Stimulated activated CD4-positive, alpha-beta T cell treated with anti-CD3 and anti-CD28 coated beads, Interleukin-1b, Interleukin-23, amount 100 ng/mL, for 48 hours (primary cell): ENCODE measurements around the gene CHRNE.
"Not testable (repeated sequence)": the region's sequence is repeated elsewhere in the genome, so short reads cannot be mapped to it uniquely, and the experiment has no call there.

Experiments
- DNase-seq: peaks from one replicate; pipeline ENCODE4 v3.0.0-alpha.2; 2020

The CHRNE gene

GRCh38 chr17:4881761-4882555, 20.9 kb downstream of the CHRNE start:
- DNase-seq = peak; percentile 49

DNA sequence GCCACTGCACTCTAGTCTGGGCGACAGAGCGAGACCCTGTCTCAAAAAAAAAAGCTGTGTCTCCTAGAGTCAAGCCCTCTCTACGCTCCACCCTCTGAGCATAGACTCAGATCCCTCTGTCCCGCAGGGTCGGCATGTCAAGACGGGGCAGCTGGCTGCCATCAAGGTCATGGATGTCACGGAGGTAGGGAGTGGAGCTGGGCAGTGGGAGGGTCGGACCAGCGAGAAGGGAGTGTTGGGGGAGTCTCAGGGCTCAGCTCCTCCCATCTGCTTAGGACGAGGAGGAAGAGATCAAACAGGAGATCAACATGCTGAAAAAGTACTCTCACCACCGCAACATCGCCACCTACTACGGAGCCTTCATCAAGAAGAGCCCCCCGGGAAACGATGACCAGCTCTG, 22.0 kb downstream of the CHRNE start:
- no peak for DNase-seq

DNA sequence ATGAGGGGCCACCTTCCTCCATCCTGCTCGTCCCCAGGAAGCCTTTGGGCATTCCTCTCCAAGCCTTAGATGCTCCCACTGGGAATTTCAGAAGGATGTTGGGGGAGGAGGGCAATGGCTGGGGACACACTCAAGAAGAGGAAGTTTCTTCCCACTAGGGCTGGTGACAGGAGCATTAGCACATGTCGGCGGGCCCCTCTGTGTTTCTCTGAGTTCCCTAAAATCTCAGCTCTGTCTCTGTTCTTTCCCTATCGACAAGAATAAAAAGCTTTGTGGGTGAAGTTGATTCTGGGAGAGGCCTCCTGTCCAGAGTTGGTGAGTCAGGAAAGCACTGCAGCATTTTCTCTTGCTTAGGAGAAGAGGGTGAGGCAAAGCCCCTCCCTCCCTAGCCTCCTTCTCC, 23.3 kb downstream of the CHRNE start:
- no peak for DNase-seq

DNA sequence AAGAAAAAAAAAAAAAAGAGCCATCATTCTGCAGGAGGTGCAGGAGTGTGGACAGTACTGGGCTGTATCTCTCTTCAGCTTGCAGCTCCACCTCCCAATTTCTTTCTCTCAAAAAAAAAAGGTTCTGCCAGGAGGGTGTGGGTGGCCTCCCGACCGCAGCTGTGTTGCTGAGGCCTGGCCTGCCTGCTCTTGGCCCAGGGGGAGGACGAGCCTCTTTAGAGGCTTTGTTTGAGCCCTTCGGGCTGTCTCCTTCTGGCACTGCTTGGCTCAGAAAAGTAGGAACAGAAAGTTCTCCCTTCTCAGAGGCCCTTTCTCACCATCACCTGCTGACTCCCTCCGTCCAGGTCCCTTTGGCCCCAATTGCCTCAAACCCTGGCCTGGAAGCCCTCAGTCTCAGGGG, 25.8 kb downstream of the CHRNE start:
- DNase-seq = no peak

GRCh38 chr17:4872786-4873185, 30.1 kb downstream of the CHRNE start:
- DNase-seq = no peak

DNA sequence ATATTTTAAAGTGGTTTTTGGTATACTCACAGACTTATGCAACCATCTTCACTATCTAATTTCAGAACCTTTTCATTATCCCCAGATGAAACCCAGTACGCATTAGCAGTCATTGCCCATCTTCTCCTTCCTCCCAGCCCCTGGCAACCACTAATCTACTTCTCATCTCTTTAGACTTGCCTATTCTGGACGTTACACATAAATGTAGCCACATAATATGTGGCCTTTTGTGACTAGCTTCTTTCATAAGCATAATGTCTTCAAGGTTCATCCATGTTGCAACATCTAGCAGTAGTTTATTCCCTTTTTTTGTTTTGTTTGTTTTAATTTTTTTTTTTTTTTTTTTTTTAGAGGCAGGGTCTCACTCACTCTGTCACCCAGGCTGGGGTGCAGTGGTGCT, 32.0 kb downstream of the CHRNE start:
- DNase-seq = no peak

DNA sequence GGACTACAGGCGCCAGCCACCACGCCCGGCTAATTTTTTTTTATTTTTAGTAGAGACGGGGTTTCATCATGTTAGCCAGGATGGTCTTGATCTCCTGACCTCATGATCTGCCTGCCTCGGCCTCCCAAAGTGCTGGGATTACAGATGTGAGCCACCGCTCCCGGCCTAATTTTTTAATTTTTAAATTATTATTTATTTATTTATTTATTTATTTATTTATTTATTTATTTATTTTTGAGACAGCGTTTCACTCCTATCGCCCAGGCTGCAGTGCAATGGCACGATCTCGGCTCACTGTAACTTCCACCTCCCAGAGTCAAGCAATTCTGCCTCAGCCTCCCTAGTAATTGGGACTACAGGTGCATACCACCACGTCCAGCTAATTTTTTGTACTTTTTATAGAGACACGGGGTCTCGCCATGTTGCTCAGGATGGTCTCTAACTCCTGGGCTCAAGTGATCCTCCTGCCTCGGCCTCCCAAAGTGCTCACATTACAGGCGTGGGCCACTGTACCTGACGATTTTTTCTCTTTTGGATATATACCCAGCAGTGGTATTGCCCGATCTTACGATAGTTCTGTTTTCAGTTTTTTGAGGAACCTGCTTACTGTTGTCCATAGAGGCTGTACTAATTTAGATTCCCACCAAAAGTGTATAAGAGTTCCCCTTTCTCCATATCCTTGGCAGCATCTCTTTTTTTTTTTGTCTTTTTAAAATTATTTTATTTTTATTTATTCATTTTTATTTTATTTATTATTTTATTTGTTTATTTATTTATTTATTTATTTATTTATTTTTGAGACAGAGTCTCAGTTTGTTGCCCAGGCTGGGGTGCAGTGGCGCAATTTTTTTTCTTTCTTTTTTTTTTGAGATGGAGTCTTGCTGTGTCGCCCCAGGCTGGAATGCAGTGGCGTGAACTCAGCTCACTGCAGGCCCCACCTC, 33.6 kb downstream of the CHRNE start:
- DNase-seq = not testable (repeated sequence)

GRCh38 chr17:4867535-4867934, 35.4 kb downstream of the CHRNE start:
- not testable (repeated sequence) for DNase-seq

- DNase-seq = no peak
Observed at GRCh38 chr17:4863321-4863720, 39.6 kb downstream of the CHRNE start.

DNA sequence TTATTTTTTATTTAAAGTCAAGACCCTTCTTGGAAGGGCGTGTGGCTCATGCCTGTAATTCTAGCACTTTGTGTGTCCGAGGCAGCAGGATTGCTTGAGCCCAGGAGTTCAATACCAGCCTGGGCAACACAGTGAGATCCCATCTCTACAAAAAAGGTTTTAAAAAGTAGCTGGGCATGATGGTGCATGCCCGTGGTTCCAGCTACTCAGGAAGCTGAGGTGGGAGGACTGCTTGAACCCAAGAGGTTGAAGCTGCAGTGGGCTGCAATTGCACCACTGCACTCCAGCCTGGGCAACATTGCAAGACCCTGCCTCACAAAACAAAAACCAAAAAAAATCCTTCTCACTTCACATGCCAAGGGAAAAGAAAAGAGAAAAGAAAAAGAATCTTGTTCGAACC, 40.2 kb downstream of the CHRNE start:
- no peak for DNase-seq

DNA sequence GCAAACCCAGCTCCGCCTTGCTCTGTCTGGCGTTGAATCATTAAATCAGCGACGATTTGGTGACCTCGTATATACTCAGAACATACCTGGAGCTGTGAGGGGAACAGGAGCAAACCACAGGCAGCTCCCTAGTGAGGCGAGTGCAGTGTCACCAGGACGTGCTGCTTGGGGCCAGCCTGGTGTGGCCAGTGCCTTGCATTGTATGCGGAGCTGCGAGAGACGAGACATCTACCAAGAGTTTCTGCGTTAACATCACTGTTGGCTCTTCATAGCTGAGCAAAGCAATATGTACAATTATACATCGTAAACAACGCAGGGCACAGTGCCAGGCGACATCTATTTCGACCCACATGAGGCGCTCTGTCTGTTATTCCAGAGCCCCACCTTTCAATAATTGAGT, 41.8 kb downstream of the CHRNE start:
- DNase-seq = no peak

DNA sequence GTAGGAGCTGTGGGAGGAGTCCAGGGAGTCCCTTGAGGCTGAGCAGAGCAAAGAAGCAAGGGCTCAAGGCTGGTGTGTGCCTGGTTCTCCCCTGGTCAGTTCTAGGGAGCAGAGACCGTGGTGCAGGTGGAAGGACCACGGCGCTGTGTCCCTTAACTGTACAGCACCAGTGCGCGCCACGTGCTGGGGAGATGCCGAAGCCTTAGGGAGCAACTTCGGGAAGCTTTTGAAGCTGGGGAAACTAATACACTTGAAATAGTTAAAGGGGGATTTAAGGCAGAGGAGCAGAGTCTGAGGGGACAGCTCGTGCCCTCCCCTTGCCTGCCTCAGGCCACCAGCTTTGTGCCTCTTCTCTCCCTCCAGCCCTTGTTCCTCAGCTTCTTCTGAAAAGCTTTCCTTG, 42.2 kb downstream of the CHRNE start:
- DNase-seq = no peak

DNA sequence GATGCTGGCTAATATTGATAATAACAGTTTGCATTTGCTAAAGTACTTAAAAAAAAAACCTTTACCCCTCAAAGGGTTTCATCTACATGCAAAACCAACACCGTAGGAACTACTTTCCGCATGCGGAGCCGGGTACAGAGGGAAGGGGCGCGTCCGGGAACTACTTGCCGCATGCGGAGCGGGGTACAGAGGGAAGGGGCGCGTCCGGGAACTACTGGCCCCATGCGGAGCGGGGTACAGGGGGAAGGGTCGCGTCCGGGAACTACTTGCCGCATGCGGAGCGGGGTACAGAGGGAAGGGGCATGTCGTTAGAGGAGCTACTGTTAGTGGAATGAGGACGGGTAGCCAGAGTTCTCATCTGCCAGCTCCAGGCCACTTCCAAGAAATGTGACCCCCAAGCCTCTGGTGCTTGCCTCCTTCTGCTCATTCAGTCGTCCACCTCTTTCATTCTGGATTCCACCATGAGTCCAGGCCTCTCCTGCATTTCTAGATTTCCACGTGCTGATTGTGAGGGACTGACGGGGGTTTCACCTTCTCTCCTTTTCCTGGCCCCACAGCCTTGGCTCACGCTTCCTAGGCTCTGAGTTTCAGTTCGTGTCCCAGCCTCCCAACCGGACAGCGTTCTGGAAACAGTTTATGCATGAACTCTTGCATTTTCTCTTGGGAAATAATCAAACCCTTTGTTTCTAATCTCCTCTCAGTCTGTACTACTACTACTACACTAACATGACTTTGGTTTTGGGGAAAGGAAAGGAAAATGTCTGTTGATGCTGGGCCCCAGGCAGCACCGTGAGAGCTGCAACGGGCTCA, 42.9 kb downstream of the CHRNE start:
- DNase-seq = no peak

- DNase-seq = no peak
Observed at GRCh38 chr17:4858882-4859260, 44.0 kb downstream of the CHRNE start.

DNA sequence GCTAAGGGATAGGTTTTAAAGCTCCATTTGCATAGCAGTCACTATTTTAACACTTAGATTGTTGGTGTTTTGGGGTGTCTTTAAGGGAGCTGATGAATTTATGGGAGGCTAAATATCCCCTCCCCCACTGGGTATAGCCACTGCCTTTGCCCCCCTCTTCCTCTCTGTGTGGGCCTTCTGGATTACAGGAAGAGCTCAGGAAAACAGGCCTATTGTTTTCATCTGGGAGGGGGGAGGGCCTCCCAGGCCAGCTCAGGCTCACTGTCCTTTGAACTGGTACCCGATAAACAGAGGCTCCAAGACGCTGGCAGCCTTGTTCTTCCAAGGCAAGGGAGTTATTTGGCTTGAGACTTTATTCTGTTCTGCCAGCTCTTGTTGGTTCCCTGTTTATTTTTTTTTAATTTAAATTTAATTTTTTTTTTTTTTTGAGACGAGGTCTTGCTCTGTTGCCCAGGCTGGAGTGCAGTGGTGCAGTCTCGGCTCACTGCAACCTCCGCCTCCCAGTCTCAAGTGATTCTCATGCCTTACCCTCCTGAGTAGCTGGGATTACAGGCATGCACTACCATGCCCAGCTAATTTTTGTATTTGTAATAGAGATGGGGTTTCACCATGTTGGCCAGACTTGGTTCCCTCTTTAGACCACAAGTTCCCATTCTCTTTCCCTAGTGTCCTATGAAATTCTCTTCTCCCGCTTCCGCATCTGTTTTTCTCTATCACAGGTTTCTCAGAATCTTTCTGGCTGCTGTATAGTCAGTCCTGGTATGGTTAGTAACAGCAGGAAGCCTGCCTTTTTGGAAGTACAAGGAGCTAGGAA, 44.6 kb downstream of the CHRNE start:
- DNase-seq = no peak

DNA sequence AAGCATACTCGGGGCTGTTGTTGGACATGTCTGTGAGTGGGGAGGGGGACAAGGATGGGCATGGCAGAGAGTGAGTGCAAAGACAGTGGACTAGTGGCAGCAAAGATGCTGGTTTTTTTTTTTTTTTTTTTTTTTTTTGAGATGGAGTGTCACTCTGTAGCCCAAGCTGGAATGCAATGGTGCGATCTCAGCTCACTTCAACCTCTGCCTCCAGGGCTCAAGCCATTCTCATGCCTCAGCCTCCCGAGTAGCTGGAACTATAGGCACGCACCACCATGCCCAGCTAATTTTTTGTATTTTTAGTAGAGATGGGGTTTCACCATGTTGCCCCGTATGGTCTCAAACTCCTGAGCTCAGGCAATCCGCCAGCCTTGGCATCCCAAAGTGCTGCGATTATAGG, 45.6 kb downstream of the CHRNE start:
- DNase-seq = not testable (repeated sequence)

- no peak for DNase-seq
Observed at GRCh38 chr17:4856937-4857314, 46.0 kb downstream of the CHRNE start.

DNA sequence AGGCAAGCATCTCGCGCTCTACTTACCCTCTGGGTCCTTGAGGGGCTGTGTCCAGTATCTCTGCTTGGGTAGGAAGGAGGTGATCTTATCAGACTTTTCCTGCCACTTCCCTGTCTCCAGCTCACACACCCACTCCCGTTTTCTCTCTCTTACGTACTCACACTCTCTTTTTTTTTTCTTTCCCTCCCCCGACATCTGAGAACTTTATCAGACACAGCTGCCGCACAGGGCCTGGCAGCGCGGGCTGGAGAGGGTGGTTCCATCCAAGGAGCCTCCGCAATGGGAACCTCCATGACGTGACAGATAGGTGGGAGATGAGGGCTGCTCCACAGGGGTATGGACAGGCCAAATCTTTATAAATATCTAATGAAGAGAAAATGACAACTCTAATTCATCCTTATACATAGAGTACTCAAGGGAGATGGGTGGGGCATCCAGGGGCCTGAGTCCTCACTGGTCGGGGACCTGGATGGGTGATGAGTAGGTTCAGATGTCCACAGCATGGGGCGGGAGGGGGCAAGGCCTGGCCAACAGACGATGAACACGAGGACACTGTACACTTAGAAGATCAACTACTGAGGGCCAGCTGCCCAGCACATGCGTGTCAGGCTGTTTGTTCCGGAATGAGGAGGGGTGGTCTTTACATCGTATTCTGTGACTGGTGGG, 46.5 kb downstream of the CHRNE start:
- no peak for DNase-seq

- no peak for DNase-seq
Observed at GRCh38 chr17:4854111-4854681, 48.7 kb downstream of the CHRNE start.

- peak; percentile 10 for DNase-seq
Observed at GRCh38 chr17:4853208-4853671, 49.7 kb downstream of the CHRNE start.

- no peak for DNase-seq
Observed at GRCh38 chr17:4852567-4853207, 50.2 kb downstream of the CHRNE start.
